K562 treated with DMSO at 1 percent for 24 hours (cell line): ENCODE data around the gene LAG3. TPM values are rescaled to one million over a fixed set of nuclear protein-coding genes. Genes with fewer than 3 reads are reported as not detected.

Source experiments
- total RNA-seq: library from RNA; unstranded; fragments of 300-600 nt; gene quantifications from 2 replicates; pipeline ENCODE4 v1.2.3, GENCODE V29; 2022; ENCODE audit warnings: low read depth; ENCODE audit not compliant: insufficient read depth

Gene LAG3
- total RNA-seq = 0.81 and 1.1 TPM in 2 replicates

DNA sequence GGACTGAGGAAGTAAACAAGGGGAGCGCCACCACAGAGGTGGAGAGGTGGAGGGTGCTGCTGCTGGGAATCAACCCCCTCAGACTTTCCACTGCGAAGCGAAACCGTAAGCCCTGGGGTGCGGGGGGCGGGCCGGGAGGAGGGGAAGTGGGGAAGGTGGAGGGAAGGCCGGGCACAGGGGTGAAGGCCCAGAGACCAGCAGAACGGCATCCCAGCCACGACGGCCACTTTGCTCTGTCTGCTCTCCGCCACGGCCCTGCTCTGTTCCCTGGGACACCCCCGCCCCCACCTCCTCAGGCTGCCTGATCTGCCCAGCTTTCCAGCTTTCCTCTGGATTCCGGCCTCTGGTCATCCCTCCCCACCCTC lies at the start of gene LAG3:
LAG3 (plus strand) TSS at position 190 of the 365 bp plus-strand sequence. CDS start 333 bp downstream, outside the sequence.

GRCh38 chr12:6723607-6724408 lies 48.5 kb upstream of the LAG3 start, which contains the start of gene COPS7A:
Gene COPS7A (plus strand): TSS chr12:6724046. CDS start chr12:6724657, 611 bp downstream.

DNA sequence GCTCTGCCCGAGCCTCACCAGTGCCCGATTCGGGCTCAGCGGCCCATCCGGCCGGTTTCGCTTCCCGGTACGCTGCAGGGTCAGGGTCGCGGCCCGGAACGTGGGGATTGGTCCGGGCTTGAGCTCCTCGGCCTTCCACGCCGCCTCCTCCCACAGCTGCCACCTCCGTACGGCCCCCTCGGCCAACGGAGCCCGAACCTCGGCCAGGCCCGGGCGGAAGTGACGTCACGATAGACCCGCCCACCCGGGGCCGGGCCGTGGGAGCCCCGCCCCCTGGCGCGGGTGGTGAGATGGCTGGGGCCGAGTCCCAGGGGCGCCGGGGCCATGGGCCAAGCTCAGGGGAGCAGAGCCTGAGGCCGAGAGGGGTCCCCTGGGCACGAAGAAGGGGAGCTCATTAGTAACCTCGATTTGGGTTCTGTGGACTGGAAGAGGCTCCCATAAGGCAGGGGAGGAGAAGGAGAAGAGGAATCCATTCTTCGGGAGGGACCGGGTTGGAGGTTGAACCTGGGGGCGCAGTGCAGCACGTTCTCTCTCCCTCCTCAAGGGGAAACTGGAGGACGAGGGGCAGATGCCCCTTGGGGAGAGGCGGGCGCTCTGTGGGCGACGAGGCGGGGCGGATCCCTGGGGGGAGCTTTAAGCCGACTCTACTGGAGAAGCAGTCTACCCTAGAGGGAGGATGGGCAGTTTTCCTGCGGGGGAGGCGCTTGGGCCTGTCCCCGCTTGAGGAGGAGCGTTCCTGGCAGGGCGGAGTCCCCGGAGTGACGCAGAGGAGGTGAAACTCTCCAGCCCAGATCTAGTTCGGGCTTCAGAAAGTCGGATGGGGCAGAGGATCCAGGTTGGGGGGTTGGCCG lies 19.2 kb upstream of the LAG3 start, which contains the start of gene MLF2:
MLF2 (minus strand) TSS at position 221 of the 851 bp plus-strand sequence. CDS start 807 bp downstream, outside the sequence.

DNA sequence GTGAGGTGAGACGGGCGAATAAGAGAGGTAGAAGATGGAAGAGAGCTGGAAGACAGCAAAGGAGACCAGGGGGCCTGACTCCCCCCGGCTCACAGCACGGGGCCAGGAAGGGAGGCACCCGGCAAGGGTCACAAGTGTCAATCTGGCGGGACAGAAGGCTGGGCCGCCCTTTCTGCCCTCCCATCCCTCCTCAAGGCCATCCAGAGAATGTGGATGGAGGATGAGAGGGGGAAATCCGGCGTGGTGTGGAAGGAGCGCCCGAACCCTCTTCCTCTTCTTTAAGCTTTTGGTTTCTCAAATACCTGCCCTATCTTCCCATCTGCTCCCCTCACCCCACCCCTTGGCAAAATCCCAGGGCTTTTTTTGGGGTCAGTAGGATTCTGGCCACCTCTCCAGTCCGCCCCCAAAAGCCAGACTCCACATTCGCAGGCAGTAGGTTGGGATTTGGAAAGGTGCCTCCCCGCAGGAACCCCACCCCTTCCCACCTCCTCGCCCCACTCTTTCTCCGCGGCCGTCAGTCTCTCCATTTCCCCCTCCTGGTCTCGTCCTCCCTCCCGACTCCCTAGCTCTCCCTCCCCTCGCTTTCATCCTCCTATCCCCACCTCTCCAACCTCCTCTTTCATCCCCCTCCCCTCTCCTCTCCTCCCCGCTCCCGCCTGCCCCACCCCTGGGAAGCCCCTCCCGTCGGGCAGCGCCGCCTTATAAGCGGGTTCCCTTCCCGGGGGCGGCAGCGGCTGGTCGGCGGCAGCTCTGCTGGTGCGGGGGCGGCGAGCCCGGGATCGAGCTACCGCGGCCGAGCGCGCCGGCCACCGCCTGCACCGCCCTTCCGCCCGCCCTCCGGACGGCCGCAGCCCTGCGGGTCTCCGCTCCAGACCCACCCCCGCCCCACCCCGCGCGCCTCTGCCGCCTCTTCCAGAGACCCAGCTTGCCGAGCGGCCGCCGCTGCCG lies 6.4 kb upstream of the LAG3 start, which contains the start of gene PTMS:
PTMS (plus strand) TSS at position 730 of the 948 bp plus-strand sequence. CDS start 343 bp downstream, outside the sequence.

GRCh38 chr12:6788972-6789924 lies 16.9 kb downstream of the LAG3 start, which contains the start of gene CD4:
Gene CD4 (plus strand): TSS chr12:6789528. CDS start chr12:6800139, 10,611 bp downstream.

GRCh38 chr12:6821591-6822425 lies 49.5 kb downstream of the LAG3 start, which contains the start of gene GPR162:
Gene GPR162 (plus strand): TSS chr12:6821821. CDS start chr12:6823899, 2,078 bp downstream.

Other genes starting within 250 kb of the LAG3 start
- 2,559 and 2,719 TPM in 2 replicates for gene GAPDH, start 238.0 kb upstream of the LAG3 start, total RNA-seq
- gene IFFO1, start 216.5 kb upstream of the LAG3 start, total RNA-seq = 0.38 TPM in 1 of 2 replicates, not detected in the other
- gene NOP2, start 204.2 kb upstream of the LAG3 start, total RNA-seq = 23.7 and 26.5 TPM in 2 replicates
- 272 and 284 TPM in 2 replicates for gene CHD4, start 165.1 kb upstream of the LAG3 start, total RNA-seq
- gene LPAR5, start 136.6 kb upstream of the LAG3 start, total RNA-seq = 10.7 and 10.8 TPM in 2 replicates
- 0.88 and 4.2 TPM in 2 replicates for gene ACRBP, start 125.1 kb upstream of the LAG3 start, total RNA-seq
- 29.9 and 30.0 TPM in 2 replicates for gene ING4, start 109.4 kb upstream of the LAG3 start, total RNA-seq
- gene ZNF384, start 83.1 kb upstream of the LAG3 start, total RNA-seq = 31.4 and 35.4 TPM in 2 replicates
- gene PIANP, start 71.7 kb upstream of the LAG3 start, total RNA-seq = 0.10 TPM in 1 of 2 replicates, not detected in the other
- gene COPS7A, start 48.5 kb upstream of the LAG3 start, total RNA-seq = 35.9 and 39.5 TPM in 2 replicates
- gene MLF2, start 19.4 kb upstream of the LAG3 start, total RNA-seq = 177 and 185 TPM in 2 replicates
- 448 and 520 TPM in 2 replicates for gene PTMS, start 6.2 kb upstream of the LAG3 start, total RNA-seq
- gene CD4, start 17.0 kb downstream of the LAG3 start, total RNA-seq = 0.10 TPM in 1 of 2 replicates, not detected in the other
- 3.4 and 5.0 TPM in 2 replicates for gene GPR162, start 49.3 kb downstream of the LAG3 start, total RNA-seq
- 16.1 and 17.8 TPM in 2 replicates for gene P3H3, start 55.9 kb downstream of the LAG3 start, total RNA-seq
- gene GNB3, start 68.4 kb downstream of the LAG3 start, total RNA-seq = 1.3 and 1.7 TPM in 2 replicates
- 26.4 and 26.9 TPM in 2 replicates for gene CDCA3, start 78.8 kb downstream of the LAG3 start, total RNA-seq
- 73.2 and 74.7 TPM in 2 replicates for gene USP5, start 79.6 kb downstream of the LAG3 start, total RNA-seq
- gene TPI1, start 95.0 kb downstream of the LAG3 start, total RNA-seq = 522 and 527 TPM in 2 replicates
- gene SPSB2, start 100.8 kb downstream of the LAG3 start, total RNA-seq = 8.9 and 12.1 TPM in 2 replicates
- gene LRRC23, start 132.3 kb downstream of the LAG3 start, total RNA-seq = 7.1 and 9.8 TPM in 2 replicates
- gene ENO2, start 142.1 kb downstream of the LAG3 start, total RNA-seq = 36.4 and 37.6 TPM in 2 replicates
- gene ATN1, start 155.4 kb downstream of the LAG3 start, total RNA-seq = 46.0 and 52.1 TPM in 2 replicates
- not detected in 2 replicates for gene RNU7-1, start 171.3 kb downstream of the LAG3 start, total RNA-seq
- 433 and 493 TPM in 2 replicates for gene C12orf57, start 171.5 kb downstream of the LAG3 start, total RNA-seq
- gene PTPN6, start 178.8 kb downstream of the LAG3 start, total RNA-seq = 14.6 and 18.9 TPM in 2 replicates
- gene PHB2, start 198.1 kb downstream of the LAG3 start, total RNA-seq = 260 and 269 TPM in 2 replicates
- gene EMG1, start 198.4 kb downstream of the LAG3 start, total RNA-seq = 17.6 and 18.3 TPM in 2 replicates
- 26.2 and 26.8 TPM in 2 replicates for gene LPCAT3, start 246.0 kb downstream of the LAG3 start, total RNA-seq